ENCODE measurements around the gene UQCR11.

The UQCR11 gene

DNA sequence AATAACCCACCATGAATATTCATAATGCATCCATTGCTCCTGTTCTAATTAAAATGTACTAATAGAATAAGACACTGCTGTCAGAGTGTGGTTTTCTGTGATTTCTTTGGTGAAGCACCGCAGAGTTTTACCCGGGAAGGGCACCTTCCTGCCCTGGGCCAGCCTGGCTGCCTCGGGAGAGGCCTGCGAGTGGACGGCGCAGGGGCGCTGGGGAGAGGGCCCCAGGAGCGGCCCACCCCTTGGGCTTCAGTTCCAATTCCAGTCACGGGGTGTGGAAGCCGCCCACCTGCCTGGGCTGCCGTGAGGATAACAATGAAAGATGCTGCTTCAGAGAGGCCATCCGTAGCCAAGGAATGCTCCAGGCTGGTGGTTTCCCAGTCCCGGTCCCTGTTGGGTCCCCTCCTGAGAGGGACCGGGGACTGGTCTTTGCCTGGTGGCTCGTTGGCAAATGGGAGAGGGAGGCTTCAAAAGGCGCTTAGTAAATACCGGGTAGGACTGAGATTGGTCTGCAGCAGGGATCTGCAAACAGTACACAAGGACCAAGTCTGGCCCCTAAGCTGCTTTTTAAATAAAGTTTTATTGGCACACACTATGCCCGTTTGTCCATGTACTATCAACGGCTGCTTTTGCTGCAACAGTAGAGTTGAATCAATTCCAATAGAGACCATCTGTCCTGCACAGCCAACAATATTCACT lies 29.1 kb upstream of the UQCR11 start:
- DNase-seq = no peak

DNA sequence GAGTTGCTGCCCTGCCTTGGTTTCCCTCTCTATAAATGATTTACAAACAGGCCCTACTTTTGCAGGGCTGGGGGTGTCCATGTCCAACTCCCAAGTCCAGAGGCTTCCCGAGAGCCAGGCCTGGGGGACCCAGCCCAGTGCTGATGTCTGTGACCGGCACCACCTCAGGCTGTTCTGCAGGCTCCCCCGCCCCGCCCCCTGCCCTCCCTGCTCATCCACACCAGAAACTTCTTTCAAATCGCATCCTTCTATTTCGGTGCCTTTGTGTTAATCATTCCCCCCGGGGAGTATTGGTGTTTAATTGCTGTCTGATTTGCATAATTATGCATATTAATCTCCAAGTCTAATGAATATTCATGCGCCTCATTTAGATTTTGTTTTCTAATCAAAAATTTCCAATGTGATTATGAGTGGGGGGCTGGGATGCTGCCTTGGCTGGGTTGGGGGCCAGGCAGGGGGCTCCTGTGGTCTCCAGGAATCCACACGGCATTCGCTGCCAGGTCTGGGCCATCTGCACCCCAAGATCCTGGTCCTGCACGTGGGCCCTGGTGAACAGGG lies 28.1 kb upstream of the UQCR11 start:
- no peak for DNase-seq

DNA sequence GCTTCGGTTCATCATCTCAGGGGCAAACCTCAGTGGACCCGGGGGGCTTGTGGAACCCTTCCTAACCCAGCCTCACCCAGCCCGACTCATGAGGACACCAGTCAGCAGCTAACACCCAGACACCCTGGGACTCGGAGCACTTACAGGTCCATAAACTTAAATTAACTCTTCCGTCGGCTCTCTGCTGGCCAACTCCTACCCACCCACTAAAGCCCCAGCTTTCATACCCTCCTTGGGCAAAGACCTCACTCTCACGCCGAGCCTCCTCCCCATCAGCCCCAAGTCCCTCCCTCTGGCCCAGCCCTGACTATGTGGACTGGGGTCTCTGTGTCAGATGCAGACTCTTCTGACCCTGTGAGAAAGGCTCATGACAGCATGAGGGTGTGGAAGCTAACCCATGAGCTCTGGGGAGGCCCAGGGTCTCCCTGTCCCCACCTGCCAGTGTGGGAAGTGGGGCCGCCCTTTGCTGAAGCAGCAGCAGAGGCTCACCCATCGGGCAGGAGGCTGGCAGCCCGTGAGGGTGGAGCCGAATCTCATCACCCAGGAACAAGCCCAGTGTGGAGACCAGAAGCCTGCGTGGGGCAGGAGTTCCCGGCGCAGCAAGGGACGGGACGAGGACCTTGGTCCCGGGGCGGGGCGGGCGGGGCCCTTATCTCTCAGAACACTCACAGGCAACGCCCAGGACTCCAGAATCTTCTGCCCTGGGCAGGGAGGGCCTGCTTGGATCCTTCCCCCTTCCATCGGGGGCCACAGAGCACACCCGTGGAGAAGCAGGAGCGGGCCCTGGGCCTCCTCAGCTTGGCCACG lies 27.4 kb upstream of the UQCR11 start:
- DNase-seq = no peak

DNA sequence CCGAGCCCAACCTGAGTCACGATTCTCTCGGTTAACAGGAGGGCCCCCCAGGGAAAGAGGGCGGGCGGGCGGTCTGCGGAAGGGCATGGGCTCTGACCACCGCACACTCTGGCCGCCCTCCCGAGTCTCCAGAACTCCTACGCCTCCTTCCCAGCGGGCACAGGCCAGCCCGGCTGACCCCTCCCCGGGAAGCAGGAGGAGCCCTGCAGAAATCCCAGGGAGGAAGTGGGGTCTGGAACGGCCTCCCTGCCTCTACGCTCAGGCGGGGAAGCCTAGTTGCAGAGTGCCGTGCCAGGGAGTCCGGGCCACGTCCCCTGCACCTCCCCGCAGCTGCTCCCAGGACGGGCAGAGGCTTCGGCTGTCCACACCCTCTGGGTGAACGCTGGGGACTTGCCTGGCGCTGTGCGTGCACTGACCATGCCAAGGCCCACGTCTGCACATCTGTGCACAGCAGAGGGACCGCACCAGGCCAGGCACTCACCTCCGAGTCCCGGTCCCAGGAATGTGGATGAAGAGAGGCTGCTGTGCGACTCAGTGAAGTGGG lies 26.4 kb upstream of the UQCR11 start:
- no peak for DNase-seq

DNA sequence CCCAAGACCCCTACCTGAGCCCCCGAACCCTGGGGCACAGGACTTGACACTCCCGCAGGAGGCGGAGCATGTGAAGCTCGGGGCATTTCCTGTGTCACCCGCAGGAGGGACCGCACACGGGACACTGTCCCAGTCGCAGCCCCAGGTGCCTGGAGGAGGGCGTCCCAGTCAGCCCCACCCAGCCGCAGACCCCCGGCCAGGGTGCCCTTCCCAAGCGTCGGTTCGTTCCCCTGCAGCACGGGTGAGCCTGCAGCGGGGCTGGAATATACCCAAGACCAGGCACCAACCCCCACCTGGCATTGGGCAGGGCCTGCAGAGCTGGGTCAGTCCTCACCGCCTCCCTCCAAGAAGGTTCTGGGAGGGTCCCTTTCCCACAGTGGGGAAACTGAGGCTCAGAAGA lies 25.5 kb upstream of the UQCR11 start:
- DNase-seq = no peak

DNA sequence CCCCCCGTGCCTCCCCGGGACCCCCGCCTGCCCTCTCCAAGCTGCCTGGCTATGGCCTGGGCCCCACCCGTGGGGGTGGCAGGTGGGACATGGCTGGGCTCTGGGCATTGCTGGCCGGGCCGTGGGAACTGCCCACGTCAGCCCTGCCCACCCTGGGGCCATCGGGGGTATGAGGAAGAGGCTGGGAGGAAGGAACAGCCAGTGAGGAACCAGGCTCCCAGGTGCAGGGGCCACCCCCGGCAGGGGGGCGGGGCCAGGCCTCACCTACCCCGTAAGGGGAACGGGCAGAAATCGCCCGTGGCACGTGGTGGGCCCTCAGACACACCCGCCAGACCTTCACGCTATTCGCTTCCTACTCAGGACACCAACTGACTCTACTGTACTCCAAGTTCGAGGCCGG lies 24.8 kb upstream of the UQCR11 start:
- DNase-seq = no peak

DNA sequence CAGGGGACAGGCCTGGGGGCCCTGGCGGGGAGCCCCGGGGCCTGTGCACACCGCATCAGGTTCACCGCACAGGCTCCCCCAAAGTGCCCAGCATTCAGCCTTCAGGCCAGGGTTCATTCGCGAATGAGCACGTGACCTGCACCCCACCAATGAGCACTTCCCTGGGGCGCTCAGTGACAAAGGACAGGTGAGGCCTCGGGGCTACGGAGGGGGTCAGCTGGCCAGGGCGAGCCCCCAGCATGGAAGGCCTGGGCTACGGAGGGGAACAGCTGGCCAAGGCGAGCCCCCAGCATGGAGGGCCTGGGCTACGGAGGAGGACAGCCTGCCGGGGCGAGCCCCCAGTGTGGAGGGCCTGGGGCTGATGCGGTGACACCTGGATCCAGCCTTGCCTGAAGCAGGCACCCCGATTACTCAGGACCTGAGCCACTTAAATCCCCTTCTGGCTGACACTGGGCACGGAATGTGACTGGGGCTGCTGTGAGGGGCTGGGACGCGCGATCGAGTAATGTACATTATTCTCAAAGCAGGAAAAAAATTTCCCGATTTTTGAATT lies 24.1 kb upstream of the UQCR11 start:
- no peak for DNase-seq

DNA sequence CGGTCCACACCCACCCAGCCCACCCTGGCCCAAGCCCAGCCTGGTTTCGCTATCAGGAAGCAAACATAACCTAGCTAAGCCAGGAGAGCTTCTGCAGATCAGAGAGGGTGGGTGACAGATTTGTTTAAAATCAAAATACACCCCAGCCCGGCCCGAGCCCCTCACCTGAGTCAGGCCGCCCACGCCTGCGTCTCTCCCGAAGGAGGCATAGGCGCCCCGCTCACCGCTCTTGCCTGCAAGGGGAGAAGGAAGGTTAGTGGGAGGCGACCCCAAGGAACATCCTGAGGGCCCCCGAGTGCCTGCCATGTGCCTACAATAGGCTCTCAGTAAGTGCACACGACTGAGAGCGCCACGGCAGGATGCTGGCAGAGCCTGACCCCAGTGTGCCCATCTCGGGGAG lies 21.9 kb upstream of the UQCR11 start:
- no peak for DNase-seq

DNA sequence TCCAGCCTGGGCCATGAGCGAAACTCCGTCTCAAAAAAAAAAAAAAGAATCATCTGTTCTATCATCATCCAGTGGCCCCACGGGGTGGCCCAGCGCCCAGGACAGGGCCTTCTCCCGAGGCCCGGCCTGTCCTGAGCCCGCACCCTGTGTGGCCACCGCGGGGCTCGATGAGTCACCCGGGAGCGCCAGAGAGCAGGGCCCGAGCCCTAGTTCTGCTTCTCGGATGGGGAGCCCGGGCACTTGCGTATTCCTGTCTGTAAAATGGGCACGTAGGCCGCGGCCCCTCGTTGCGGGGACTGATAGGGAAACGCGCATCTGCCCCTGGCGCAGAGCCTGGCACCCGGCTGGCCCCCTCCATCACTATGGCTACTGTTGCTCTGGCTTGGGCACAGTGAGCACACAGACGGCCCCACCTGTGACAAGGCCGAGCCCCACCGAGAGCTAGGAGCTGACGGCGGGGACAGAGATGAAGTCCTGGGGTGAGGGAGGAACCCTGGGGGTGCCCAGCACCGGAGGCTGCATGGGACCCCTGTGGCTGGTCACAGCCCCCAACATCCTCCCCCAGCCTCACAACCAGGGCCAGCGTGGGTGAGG lies 21.3 kb upstream of the UQCR11 start:
- peak; percentile 17 for DNase-seq

DNA sequence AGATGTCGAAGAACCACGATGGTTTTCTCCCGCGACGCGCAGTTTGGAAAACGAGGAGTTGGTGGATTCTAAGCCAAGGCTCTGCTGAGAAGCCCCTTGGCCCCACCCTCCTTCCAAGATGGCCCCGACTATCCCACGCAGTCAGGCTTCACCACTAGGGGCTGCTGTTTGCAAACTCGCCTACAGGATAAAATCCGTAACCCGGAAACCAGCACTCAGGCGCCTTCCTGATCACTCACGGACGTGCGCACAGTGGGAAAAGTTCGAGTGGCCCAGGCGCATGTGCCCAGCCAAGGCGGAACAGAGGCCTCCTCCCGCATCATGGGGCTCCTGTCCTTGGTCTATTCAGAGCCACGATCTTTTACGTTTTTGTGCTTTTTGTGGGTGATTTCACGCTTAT lies 19.2 kb upstream of the UQCR11 start:
- peak; percentile 58 for DNase-seq

DNA sequence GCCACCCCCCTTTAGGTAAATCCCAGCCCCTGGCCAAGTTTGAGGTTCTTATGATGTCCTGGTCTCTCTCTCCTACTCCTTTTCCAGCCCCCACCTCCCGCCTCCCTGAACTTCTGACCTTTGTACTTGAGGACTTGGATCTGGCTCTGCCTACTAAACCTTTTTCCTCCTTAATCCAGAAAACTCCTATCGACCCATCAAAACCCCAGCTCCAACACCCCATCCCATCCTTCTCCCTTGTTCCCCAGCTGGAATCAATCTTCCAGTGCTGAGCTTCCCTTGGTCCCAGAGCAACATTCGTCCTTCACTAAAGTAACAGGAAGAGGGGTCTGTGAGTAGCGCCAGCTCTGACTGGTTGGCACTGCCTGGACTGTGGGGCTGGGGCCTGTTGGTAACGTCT lies 17.3 kb upstream of the UQCR11 start:
- DNase-seq = no peak

DNA sequence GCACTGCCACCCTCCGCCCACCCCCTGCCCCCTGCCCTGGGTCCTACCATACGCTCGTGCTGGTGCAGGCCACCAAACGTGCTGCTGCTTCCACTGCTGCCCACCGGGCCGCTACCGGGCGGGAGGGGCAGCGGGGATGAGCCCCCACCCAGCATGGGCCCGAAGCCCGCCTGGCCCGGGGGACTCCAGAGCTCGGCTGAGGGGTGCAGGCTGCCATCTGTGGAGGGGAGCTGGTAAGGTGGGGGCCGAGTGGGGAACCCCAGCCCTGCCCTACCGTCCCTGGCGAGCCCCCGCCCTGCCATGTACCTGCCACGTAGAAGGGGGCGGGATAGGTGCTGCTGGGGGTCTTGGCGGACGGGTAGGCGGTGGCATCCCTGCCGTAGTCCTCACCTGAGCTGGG lies 16.7 kb upstream of the UQCR11 start:
- no peak for DNase-seq

DNA sequence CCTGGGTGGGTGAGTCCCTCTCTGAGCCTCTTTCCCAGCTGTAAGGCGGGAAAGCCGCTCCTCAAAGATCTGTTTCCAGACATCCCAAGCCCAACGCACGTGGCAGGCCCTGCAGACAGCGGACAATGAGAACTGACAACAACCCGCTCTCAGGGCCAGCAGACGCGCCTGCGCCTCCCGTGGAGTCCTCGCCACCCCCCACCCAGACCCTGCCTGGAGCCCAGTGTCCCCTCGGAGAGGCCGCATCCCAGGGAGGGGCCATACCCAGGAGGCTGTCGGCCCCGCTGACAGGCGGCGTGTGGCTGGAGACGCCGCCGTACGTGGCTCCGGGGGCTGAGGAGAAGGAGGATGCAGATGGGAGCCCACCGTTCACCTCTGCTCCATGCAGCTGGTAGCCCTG lies 16.3 kb upstream of the UQCR11 start:
- no peak for DNase-seq

DNA sequence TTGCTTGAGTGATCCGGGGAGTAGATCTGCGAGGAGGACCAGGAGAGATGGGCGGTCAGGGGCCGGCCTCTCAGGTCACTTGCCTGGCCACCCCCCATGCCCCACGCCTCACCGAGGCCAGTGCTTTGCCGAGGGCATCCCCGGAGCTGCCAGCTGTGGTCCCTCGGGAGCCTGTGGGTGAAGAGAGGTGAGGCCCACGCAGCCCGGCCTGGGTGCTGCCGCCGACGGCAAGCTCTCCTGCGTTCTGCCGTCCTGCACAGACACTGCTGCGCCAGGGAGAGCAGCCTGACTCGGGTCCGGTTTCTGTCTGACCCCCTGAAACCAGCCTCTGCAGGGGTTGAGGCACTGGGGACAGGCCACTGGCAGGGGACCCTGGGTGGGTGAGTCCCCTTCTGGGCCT lies 15.8 kb upstream of the UQCR11 start:
- no peak for DNase-seq

DNA sequence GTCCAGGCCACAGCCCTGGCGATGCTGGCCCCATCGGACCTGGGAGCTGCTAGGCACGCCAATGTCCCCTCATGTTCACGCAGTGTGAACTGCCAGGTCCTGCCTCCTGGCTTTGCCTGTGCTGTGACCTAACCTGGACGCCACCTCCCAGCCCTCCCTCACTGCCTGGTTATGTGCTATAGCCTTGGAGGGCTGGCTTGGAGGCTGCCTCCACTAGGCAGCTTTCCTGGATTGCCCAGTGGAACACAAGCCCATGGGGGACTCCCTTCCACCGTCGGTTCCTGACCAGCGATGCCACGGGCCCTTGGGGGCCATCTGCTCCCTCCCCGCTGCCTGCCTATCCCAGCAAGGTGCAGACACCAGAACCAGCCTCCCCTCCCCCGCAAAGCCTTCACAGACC lies 15.2 kb upstream of the UQCR11 start:
- DNase-seq = no peak

DNA sequence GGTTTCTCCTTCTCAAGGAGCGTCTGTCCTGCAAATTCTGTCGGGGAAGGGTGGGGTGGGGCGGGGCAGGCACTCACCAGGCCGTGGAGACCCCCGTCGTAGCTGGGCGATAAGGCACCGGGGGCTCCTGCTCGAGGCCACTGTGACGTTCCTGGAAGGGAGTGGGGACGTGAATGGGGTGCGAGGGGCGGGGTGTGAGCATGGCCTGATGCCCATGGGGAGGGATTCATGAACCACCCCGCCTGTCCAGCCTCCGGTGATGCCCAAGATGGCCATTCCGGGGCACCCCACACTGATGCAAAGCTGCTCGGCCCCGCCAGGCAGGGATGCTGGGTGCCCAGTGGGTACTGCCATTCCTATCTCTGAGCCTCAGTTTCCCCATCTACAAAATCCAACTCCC lies 14.4 kb upstream of the UQCR11 start:
- no peak for DNase-seq

DNA sequence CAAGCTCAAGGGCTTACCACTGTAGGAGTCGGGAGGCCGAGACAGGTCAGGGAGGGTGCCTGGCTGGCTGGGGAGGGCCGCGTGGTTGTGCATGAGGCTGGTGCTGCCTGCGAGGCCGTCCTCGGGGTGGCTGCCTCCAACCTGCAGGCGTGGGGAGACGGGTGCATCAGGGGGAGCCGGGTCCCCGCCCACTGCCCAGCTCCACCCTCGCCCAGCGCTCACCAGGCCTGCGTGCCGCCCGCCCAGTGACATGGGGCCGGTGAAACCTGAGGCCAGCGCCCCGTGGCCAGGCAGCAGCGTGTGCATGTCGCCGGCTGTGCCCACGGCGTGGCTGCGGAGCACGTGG lies 13.8 kb upstream of the UQCR11 start:
- no peak for DNase-seq

DNA sequence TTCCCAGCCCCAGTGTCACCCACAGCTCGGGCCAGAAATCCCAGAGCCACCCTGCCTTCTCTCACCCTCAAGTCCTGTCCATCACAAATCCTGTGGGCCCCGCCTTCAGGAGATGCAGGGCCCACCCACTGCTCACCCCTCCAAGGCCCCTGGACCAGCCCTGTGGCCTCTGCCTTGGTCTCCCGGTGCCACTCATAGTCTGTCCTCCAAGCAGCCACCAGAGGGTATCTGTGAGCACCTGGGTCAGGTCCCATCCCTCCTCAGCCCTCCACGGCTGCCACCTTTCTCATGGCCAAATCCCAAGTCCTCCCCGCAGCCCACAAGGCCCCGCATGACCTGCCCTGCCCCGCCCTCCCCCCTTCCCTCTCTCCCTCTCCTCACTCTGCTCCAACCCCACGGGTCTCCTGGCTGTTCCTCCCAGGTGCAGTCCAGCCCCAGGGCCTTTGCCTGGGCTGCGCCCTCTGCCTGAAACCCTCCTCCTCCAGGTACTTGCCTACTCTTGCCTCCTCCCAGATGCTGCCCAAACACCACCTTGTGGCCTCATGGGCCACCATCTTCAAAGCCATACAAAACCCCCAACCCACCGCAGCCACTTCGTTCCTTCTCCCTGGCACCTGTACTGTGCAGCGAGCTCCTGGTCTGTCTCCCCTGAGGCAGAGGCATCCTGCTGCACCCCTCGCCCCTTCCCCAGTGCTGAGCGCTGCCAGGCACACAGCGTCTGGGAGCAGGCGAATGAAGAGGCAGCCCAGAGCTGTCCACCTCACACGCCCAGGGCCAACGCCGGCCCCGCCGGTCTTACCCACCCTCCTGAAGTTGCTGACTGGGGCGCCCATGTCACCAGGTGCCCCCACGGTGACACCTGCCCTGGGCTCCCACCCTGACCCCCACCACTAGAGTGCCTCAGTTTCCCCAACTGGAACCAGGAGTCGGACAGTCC lies 13.2 kb upstream of the UQCR11 start:
- DNase-seq = peak; percentile 10

DNA sequence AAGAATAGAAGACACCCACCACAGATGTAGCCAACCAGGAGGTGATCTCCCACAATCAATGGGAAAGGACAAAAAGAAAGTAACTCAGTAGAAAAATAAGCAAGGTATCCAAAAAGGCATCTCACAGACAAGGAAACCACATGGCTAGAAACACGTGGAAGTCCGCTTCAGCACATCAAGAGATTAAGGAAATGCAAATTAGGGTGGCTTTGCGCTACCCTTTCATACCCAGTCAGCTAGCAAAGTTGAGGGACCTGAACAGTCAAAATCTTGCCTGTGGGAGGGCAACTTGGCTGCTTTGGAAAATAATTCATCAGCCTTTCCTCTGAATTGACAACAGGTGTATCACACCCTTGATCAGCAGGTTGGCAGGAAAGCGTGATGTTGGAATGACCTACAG lies 11.6 kb upstream of the UQCR11 start:
- DNase-seq = no peak

DNA sequence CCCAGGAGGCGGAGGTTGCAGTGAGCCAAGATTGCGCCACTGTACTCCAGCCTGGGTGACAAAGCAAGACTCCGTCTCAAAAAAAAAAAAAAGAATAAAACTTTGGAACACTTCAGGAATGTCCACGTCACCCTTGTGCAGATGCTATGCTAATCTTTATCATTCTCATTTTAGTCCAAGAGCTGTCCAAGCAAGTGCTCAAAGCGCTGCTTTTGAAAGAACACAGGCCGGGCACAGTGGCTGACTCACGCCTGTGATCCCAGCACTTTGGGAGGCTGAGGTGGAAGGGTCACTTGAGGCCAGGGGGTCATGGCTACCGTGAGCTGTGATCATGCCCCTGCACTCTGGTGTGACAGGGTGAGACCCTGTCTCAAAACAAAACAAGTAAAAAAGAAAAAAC lies 11.1 kb upstream of the UQCR11 start:
- DNase-seq = no peak

DNA sequence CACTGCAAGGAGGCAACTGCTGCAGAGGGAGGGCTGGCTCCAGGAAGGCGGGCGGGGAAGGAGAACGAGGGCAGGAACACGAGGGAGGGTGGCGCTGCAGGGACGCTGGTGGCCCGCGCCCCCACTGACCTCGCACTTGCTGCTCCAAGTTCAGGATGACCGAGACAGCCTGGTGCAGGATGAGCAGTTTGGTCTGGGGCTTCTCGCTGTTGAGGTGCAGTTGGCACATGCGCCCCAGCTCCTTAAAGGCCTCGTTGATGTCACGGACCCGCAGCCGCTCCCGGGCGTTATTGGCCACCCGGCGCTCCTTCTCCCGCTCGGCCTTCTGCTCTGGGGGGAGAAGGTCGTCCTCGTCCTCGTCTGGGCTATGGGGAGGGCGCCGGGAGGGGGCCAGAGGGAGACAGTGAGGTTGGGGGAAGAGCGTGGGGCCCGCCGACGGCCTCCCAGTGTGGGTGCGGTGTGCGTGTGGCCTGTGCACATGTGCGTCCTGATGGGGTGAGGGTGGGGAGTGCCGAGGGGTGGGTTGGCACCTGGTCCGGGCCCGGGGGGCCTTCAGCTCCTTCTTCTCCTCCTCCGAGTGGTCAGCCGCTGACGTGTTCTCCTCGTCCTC lies 10.0 kb upstream of the UQCR11 start:
- DNase-seq = no peak
